H1 (cell line): ENCODE measurements around the gene TOMM40L. TPM values are rescaled to one million over a fixed set of nuclear protein-coding genes. Genes with fewer than 3 reads are reported as not detected.

Experiments
- CTCF ChIA-PET: fragments of 300-600 bp; sonication (Branson Sonifier 250); formaldehyde crosslinking; loops from one replicate; lab custom pipeline; 2021; ENCODE audit not compliant: partially characterized antibody; lab: Charles Lee
- POLR2A ChIA-PET: fragments of 300-600 bp; sonication (Branson Sonifier 250); formaldehyde crosslinking; loops from one replicate; lab custom pipeline; 2021; ENCODE audit warnings: inconsistent platforms; ENCODE audit not compliant: partially characterized antibody; lab: Charles Lee
- DNase-seq, 2 experiments: peaks; one replicate each; pipeline versions ENCODE4 v3.0.0 to v3.0.0-alpha.2; 2010 to 2022; ENCODE audit warnings: low spot score in 2 of 2, low read depth in 1 of 2, mixed read lengths in 1 of 2
- FAIRE-seq: peaks from 2 replicates; lab custom pipeline; 2011; peaks lifted over from hg19 to GRCh38; lab: Jason Lieb, UNC
- H2AFZ ChIP-seq: 2 replicates; pipeline ENCODE4 v1.8.1; 2012; ENCODE audit warnings: low read length, inconsistent platforms
- H2AK5ac ChIP-seq: 2 replicates; pipeline ENCODE4 v1.6.1; 2013; ENCODE audit warnings: low read depth, low read length
- H2BK120ac ChIP-seq: replicated peaks from 2 replicates; pipeline ENCODE3; 2013; ENCODE audit warnings: low read depth, low read length, inconsistent platforms
- H2BK12ac ChIP-seq: 2 replicates; pipeline ENCODE4 v1.6.1; 2013; ENCODE audit warnings: low read depth, low read length
- H2BK15ac ChIP-seq: 2 replicates; pipeline ENCODE4 v1.6.1; 2013; ENCODE audit warnings: low read length
- H2BK20ac ChIP-seq: 2 replicates; pipeline ENCODE4 v1.6.1; 2013; ENCODE audit warnings: low read length
- H2BK5ac ChIP-seq: 2 replicates; pipeline ENCODE4 v1.6.1; 2013; ENCODE audit warnings: low read depth, low read length
- H3K14ac ChIP-seq: 2 replicates; pipeline ENCODE4 v1.6.1; 2013; ENCODE audit warnings: inconsistent platforms; ENCODE audit not compliant: insufficient read length
- H3K18ac ChIP-seq: 2 replicates; pipeline ENCODE4 v1.6.1; 2013; ENCODE audit warnings: low read length; ENCODE audit errors: extremely low read depth
- H3K23ac ChIP-seq: 2 replicates; pipeline ENCODE4 v1.6.1; 2013; ENCODE audit warnings: inconsistent platforms; ENCODE audit not compliant: insufficient read length
- H3K23me2 ChIP-seq: 2 replicates; pipeline ENCODE4 v1.6.1; 2013; ENCODE audit warnings: low read depth, low read length
- H3K27ac ChIP-seq: 2 replicates; pipeline ENCODE4 v1.6.1; 2011; ENCODE audit warnings: low read depth, low read length, inconsistent platforms
- H3K27me3 ChIP-seq, 4 experiments: replicated peaks in 1 of 4; 1 replicate in 1 of 4; 2 replicates in 3 of 4; pipeline versions ENCODE4 v1.6.1 to v1.8.1; 2011 to 2013; ENCODE audit warnings: low read length in 3 of 4, mild to moderate bottlenecking in 3 of 4, inconsistent platforms in 2 of 4, mixed read lengths in 2 of 4, moderate library complexity in 1 of 4; ENCODE audit not compliant: control insufficient read depth in 3 of 4, insufficient read depth in 3 of 4; ENCODE audit errors: extremely low read depth in 1 of 4
- H3K36me3 ChIP-seq, 4 experiments: 2 replicates each; pipeline versions ENCODE4 v1.6.1 to v1.8.1; 2011 to 2013; ENCODE audit warnings: mild to moderate bottlenecking in 4 of 4, low read length in 3 of 4, moderate library complexity in 2 of 4, control low read depth in 1 of 4, inconsistent platforms in 1 of 4; ENCODE audit not compliant: insufficient read depth in 4 of 4, control insufficient read depth in 2 of 4
- H3K4ac ChIP-seq: replicated peaks from 2 replicates; pipeline ENCODE3; 2013; ENCODE audit warnings: low read length, low read depth, mixed read lengths, inconsistent platforms; ENCODE audit not compliant: insufficient read length
- H3K4me1 ChIP-seq, 4 experiments: replicated peaks in 1 of 4; 1 replicate in 1 of 4; 2 replicates in 3 of 4; pipeline versions ENCODE4 v1.6.1 to v1.8.1; 2011 to 2013; ENCODE audit warnings: low read length in 3 of 4, inconsistent platforms in 2 of 4, mixed read lengths in 1 of 4; ENCODE audit not compliant: insufficient read depth in 4 of 4, control insufficient read depth in 3 of 4
- H3K4me2 ChIP-seq, 2 experiments: 2 replicates each; pipeline versions ENCODE4 v1.6.1 to v1.8.1; 2011 to 2013; ENCODE audit warnings: low read depth in 2 of 2, low read length in 2 of 2, control low read depth in 1 of 2, inconsistent platforms in 1 of 2, mild to moderate bottlenecking in 1 of 2; ENCODE audit not compliant: insufficient read depth in 1 of 2
- H3K4me3 ChIP-seq, 4 experiments: fragments of 200-600, 300-600 bp in 1 of 4; sonication (generic), shearing (Covaris generic), sonication (Bioruptor Twin) in 1 of 4; 2 replicates each; pipeline versions ENCODE4 v1.5.1 to v1.8.1; 2011 to 2016; ENCODE audit warnings: low read length in 4 of 4, low read depth in 3 of 4, control low read depth in 2 of 4, inconsistent platforms in 2 of 4, mild to moderate bottlenecking in 2 of 4, mixed read lengths in 1 of 4, moderate library complexity in 1 of 4; ENCODE audit not compliant: insufficient read depth in 2 of 4; ENCODE audit errors: extremely low read depth in 1 of 4
- H3K56ac ChIP-seq: replicated peaks from 2 replicates; pipeline ENCODE3; 2013; ENCODE audit warnings: low read depth, mild to moderate bottlenecking, mixed read lengths, low read length, inconsistent platforms; ENCODE audit not compliant: insufficient read length
- H3K79me1 ChIP-seq: 2 replicates; pipeline ENCODE4 v1.6.1; 2013; ENCODE audit warnings: low read depth, low read length, control low read depth
- H3K79me2 ChIP-seq, 2 experiments: 2 replicates each; pipeline versions ENCODE4 v1.6.1 to v1.8.1; 2012 to 2013; ENCODE audit warnings: low read length in 2 of 2, mild to moderate bottlenecking in 2 of 2, inconsistent platforms in 1 of 2; ENCODE audit not compliant: insufficient read depth in 2 of 2, control insufficient read depth in 1 of 2
- H3K9ac ChIP-seq, 4 experiments: replicated peaks in 1 of 4; 1 replicate in 1 of 4; 2 replicates in 3 of 4; pipeline versions ENCODE4 v1.6.1 to v1.8.1; 2011 to 2013; ENCODE audit warnings: low read depth in 3 of 4, low read length in 3 of 4, control low read depth in 2 of 4, mild to moderate bottlenecking in 2 of 4, moderate library complexity in 2 of 4, inconsistent platforms in 1 of 4; ENCODE audit errors: extremely low read depth in 1 of 4
- H3K9me3 ChIP-seq, 2 experiments: 2 replicates each; pipeline versions ENCODE4 v1.6.1 to v1.8.1; 2012 to 2013; ENCODE audit warnings: mild to moderate bottlenecking in 2 of 2, moderate library complexity in 2 of 2, control low read depth in 1 of 2, inconsistent platforms in 1 of 2, low read depth in 1 of 2, low read length in 1 of 2, mixed read lengths in 1 of 2; ENCODE audit not compliant: insufficient read depth in 2 of 2
- H4K20me1 ChIP-seq, 2 experiments: replicated peaks in 1 of 2; 2 replicates each; pipeline versions ENCODE3 to v1.8.1; 2011 to 2013; ENCODE audit warnings: inconsistent platforms in 2 of 2, low read length in 2 of 2, mild to moderate bottlenecking in 1 of 2; ENCODE audit not compliant: insufficient read depth in 2 of 2, control insufficient read depth in 1 of 2
- H4K5ac ChIP-seq: 2 replicates; pipeline ENCODE4 v1.6.1; 2013; ENCODE audit warnings: low read length, low read depth, mixed read lengths, inconsistent platforms; ENCODE audit not compliant: insufficient read length
- H4K8ac ChIP-seq: 2 replicates; pipeline ENCODE4 v1.8.0; 2013; ENCODE audit warnings: mild to moderate bottlenecking, moderate library complexity, low read length, inconsistent platforms; ENCODE audit not compliant: insufficient read depth; ENCODE audit errors: extremely low read depth
- H4K91ac ChIP-seq: replicated peaks from 2 replicates; pipeline ENCODE3; 2013; ENCODE audit warnings: low read length, mixed read lengths, inconsistent platforms; ENCODE audit not compliant: insufficient read length
- JUN ChIP-seq: IDR thresholded peaks from 2 replicates; pipeline ENCODE4 v1.6.1; 2011; ENCODE audit warnings: low read depth, mild to moderate bottlenecking, improper control_type of control experiment, low read length
- POLR2A ChIP-seq, 2 experiments: IDR thresholded peaks; 1 replicate in 1 of 2; 2 replicates in 1 of 2; pipeline ENCODE4 v1.6.1; 2011; ENCODE audit warnings: low read depth in 2 of 2, low read length in 2 of 2, mild to moderate bottlenecking in 2 of 2; ENCODE audit errors: control extremely low read depth in 1 of 2
- SIRT6 ChIP-seq: IDR thresholded peaks from one replicate; pipeline ENCODE4 v1.7.1; 2012; ENCODE audit warnings: low read length, inconsistent platforms
- TAF7 ChIP-seq: optimal IDR thresholded peaks from 2 replicates; pipeline ENCODE3; 2011; ENCODE audit warnings: low read depth, mild to moderate bottlenecking, inconsistent platforms, low read length, moderate library complexity, borderline replicate concordance
- ZNF274 ChIP-seq: IDR thresholded peaks from 2 replicates; pipeline ENCODE4 v1.7.0; 2012; ENCODE audit warnings: low read length, borderline replicate concordance; ENCODE audit errors: extremely low read depth
- WGBS, 2 experiments: shearing (Covaris generic) in 1 of 2; methylation state at CpG; one replicate each; pipeline versions ENCODE4 v1.1.6 to v1.1.7; 2013 to 2015; ENCODE audit warnings: low lambda C conversion rate in 2 of 2, mixed read lengths in 2 of 2, inconsistent platforms in 1 of 2, low coverage in 1 of 2, missing lambda C conversion rate in 1 of 2; ENCODE audit not compliant: insufficient replicate concordance in 2 of 2, insufficient coverage in 1 of 2, insufficient read length in 1 of 2; ENCODE audit errors: extremely low coverage in 1 of 2, missing lambda C conversion rate in 1 of 2; 5-methylcytosine and 5-hydroxymethylcytosine counted together
- polyA plus RNA-seq, 7 experiments: library from polyadenylated mRNA; depleted of rRNA in 3 of 7; stranded (reverse) in 5 of 7; unstranded in 2 of 7; fragments of >200 nt in 5 of 7; fragments of 200-250 nt in 2 of 7; gene quantifications; 1 replicate in 5 of 7; 2 replicates in 1 of 7; 4 replicates in 1 of 7; pipeline versions ENCODE4 v1.2.1 to v1.2.3, GENCODE V29; 2011 to 2013; ENCODE audit warnings: missing spikeins in 2 of 7, mixed read lengths in 2 of 7
- total RNA-seq: library from RNA; stranded (reverse); fragmentation: NEBNext Ultra II Directional; extraction: Animal tissue kit (Norgen Biotek cat#: 25700); gene quantifications from 2 replicates; pipeline ENCODE4 v1.2.1, GENCODE V29; 2021

The TOMM40L gene
- total and polyA plus RNA-seq, 2 of the 8 experiments (the other 6 are each of a cell fraction or from before 2014, with no cell fraction given), result 11.4 to 15.0 TPM

DNA sequence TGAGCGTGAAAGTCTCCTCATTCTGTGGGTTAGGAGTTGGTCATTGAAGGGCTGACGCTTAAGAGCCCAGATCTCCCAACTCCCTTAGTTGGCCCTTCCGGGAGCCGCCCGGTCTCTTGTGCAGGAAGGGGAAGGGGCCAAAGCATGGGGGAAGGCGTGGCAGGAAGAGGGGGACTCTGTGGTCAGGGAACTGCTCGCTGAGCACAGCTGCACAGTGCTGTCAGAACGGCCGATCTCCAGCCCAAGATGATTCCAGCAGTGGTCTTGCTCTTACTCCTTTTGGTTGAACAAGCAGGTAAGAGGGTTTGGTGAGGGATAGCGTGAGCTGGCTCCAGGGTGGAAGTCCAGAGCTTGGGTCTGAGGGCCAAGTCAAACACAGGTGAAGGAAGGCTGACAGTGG is 10.8 kb upstream of the TOMM40L start, which contains the start of gene FCER1G:
Gene FCER1G (plus strand): TSS at position 220 of the 400 bp plus-strand sequence. CDS start 27 bp downstream, at position 247.
- Histone ChIP-seq H3K23me2 (no peaks in the 10 kb centered on the region), H3K9ac (no peak within 1 kb of the TSS), H3K14ac (no peak within 1 kb of the TSS), H3K9me3 (no peaks in the 10 kb centered on the region), H2BK5ac (no peak within 1 kb of the TSS), H4K20me1 (peaks cover 1 to 4% of the 10 kb centered on the region in 2 experiments), H3K23ac (no peak within 1 kb of the TSS), H3K4me1 (peaks cover 0 to 13% (median 1%) of the 10 kb centered on the region in 4 experiments; a peak in 6 of 7 replicates), H3K18ac (no peak within 1 kb of the TSS), H3K79me2 (no peaks in the 10 kb centered on the region), H3K27ac (no peak within 1 kb of the TSS), H3K27me3 (no peaks in the 10 kb centered on the region), H2BK15ac (no peak within 1 kb of the TSS), H2AFZ (no peak within 1 kb of the TSS), H2AK5ac (no peak within 1 kb of the TSS), H2BK120ac (no peak within 1 kb of the TSS), H3K56ac (no peak within 1 kb of the TSS), H3K4ac (no peak within 1 kb of the TSS), H4K91ac (no peak within 1 kb of the TSS), H2BK12ac (no peak within 1 kb of the TSS), H3K36me3 (peaks cover 25 to 43% (median 40%) of the 10 kb centered on the region in 4 experiments), H4K5ac (no peak within 1 kb of the TSS), H3K79me1 (no peaks in the 10 kb centered on the region), H3K4me3 (no peak within 1 kb of the TSS), H2BK20ac (no peak within 1 kb of the TSS), H4K8ac (no peak within 1 kb of the TSS; the same call in 1 of the 2 replicates), H3K4me2 (no peak within 1 kb of the TSS)
- no peak for DNase-seq
- WGBS, 2 experiments, result 86% methylated on average over 10 of the region's 10 CpGs; no CpG with 5 or more reads in 1 of the 2 experiments
- no peak for FAIRE-seq
- TF ChIP-seq ZNF274, result no peak
- no peak for TF ChIP-seq POLR2A (IDR thresholded peaks at IDR 0.05; ENCODE audit: control extremely low read depth in 1 of 2, low read depth in 2 of 2, low read length in 2 of 2)
- TF ChIP-seq JUN, result no peak
- no peak for TF ChIP-seq SIRT6
- no peak for TF ChIP-seq TAF7
- ChIA-PET POLR2A (interaction anchor here (0.9 to 9.9 kb wide), 5 partner anchors 9 to 99 kb away, joined by 3 to 82 read pairs (median 5); partner anchors contain the start of genes ADAMTS4, NDUFS2 and SDHC), CTCF (interaction anchor here (1.0 to 23.7 kb wide), 6 partner anchors 10 to 168 kb away, joined by 3 to 427 read pairs (median 46); partner anchors contain the start of genes ADAMTS4, NDUFS2, SDHC and TOMM40L)
